ENCODE measurements around the gene SQOR. TPM values are rescaled to one million over a fixed set of nuclear protein-coding genes. Genes with fewer than 3 reads are reported as not detected.
A peak's percentile ranks its signal among the peaks of the same experiment; 100 is the strongest.

SQOR gene
- total RNA-seq, 1 experiment from 2014 or later = 76.1 TPM

DNA sequence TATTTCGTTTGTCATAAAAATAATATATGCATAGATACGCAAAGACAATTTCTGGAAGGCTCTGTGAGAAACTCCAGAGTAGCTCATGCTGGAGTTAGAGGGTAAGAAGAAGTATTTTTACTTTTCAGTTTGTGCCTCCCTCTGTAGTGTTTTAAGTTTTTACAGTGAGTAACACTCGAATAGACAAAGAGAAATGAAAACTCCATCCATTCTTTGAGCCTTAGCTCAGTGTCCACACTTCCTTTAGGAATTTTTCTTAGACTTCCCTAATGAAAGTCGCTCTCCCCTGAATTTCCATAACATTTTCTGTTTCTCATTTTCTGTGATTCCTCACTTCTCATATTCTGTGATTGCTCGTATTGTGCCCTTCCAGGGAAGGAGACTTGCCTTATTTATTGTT, 45.6 kb upstream of the SQOR start:
- no peak for DNase-seq
- Mint-ChIP-seq H3K27ac (ENCODE audit: unreplicated experiment) (no peak overlapping the region), H3K9me3 (ENCODE audit: low read depth, unreplicated experiment) (no peaks in the 10 kb centered on the region), H3K4me1 (ENCODE audit: low read depth, unreplicated experiment) (peaks cover 18% of the 10 kb centered on the region), H3K4me3 (ENCODE audit: low read depth, unreplicated experiment) (peak overlapping the region; percentile 31), H3K27me3 (ENCODE audit: unreplicated experiment) (no peaks in the 10 kb centered on the region), H3K36me3 (ENCODE audit: insufficient read depth, unreplicated experiment) (peaks cover 25% of the 10 kb centered on the region)
- TF ChIP-seq, protein P1, sequence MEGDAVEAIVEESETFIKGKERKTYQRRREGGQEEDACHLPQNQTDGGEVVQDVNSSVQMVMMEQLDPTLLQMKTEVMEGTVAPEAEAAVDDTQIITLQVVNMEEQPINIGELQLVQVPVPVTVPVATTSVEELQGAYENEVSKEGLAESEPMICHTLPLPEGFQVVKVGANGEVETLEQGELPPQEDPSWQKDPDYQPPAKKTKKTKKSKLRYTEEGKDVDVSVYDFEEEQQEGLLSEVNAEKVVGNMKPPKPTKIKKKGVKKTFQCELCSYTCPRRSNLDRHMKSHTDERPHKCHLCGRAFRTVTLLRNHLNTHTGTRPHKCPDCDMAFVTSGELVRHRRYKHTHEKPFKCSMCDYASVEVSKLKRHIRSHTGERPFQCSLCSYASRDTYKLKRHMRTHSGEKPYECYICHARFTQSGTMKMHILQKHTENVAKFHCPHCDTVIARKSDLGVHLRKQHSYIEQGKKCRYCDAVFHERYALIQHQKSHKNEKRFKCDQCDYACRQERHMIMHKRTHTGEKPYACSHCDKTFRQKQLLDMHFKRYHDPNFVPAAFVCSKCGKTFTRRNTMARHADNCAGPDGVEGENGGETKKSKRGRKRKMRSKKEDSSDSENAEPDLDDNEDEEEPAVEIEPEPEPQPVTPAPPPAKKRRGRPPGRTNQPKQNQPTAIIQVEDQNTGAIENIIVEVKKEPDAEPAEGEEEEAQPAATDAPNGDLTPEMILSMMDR (IDR thresholded peaks at IDR 0.05; ENCODE audit: unreplicated experiment) = no peak
- intact Hi-C loops (cut with micrococcal nuclease; ENCODE audit: unreplicated experiment) = loop anchor here (5.0 kb wide), 2 partner anchors 52 to 67 kb away; partner anchors contain the start of gene SLC30A4
- no TSS peak for BruUV-seq (replicated peaks)
- CTCF ChIA-PET = interaction anchor here (0.7 kb wide), 1 partner anchor 131 kb away, joined by 3 read pairs; no protein-coding TSS in a partner anchor

- BruUV-seq (replicated peaks) = no TSS peak
- H3K4me3 Mint-ChIP-seq (ENCODE audit: low read depth, unreplicated experiment) = no peak overlapping the region
- CTCF ChIA-PET = no interaction called here
- TF ChIP-seq, protein P1 (IDR thresholded peaks at IDR 0.05; ENCODE audit: unreplicated experiment) = no peak
- no peak for DNase-seq
- no peaks in the 10 kb centered on the region for H3K27me3 Mint-ChIP-seq (ENCODE audit: unreplicated experiment)
- H3K4me1 Mint-ChIP-seq (ENCODE audit: low read depth, unreplicated experiment) = peaks cover 5% of the 10 kb centered on the region
- H3K9me3 Mint-ChIP-seq (ENCODE audit: low read depth, unreplicated experiment) = no peaks in the 10 kb centered on the region
- intact Hi-C loops (cut with micrococcal nuclease; ENCODE audit: unreplicated experiment) = no loop called here
- H3K27ac Mint-ChIP-seq (ENCODE audit: unreplicated experiment) = no peak overlapping the region
- H3K36me3 Mint-ChIP-seq (ENCODE audit: insufficient read depth, unreplicated experiment) = no peaks in the 10 kb centered on the region
Measured at GRCh38 chr15:45594319-45594718, 40.5 kb upstream of the SQOR start.

GRCh38 chr15:45594835-45595530, 39.8 kb upstream of the SQOR start:
- no peaks in the 10 kb centered on the region for H3K4me1 Mint-ChIP-seq (ENCODE audit: low read depth, unreplicated experiment)
- H3K4me3 Mint-ChIP-seq (ENCODE audit: low read depth, unreplicated experiment) = no peak overlapping the region
- no peaks in the 10 kb centered on the region for H3K36me3 Mint-ChIP-seq (ENCODE audit: insufficient read depth, unreplicated experiment)
- no TSS peak for BruUV-seq (replicated peaks)
- CTCF ChIA-PET = no interaction called here
- no peaks in the 10 kb centered on the region for H3K9me3 Mint-ChIP-seq (ENCODE audit: low read depth, unreplicated experiment)
- TF ChIP-seq, protein P1 (IDR thresholded peaks at IDR 0.05; ENCODE audit: unreplicated experiment) = no peak
- intact Hi-C loops (cut with micrococcal nuclease; ENCODE audit: unreplicated experiment) = no loop called here
- H3K27ac Mint-ChIP-seq (ENCODE audit: unreplicated experiment) = no peak overlapping the region
- H3K27me3 Mint-ChIP-seq (ENCODE audit: unreplicated experiment) = no peaks in the 10 kb centered on the region
- no peak for DNase-seq

GRCh38 chr15:45603881-45604280, 30.9 kb upstream of the SQOR start:
- H3K9me3 Mint-ChIP-seq (ENCODE audit: low read depth, unreplicated experiment) = no peaks in the 10 kb centered on the region
- BruUV-seq (replicated peaks) = no TSS peak
- H3K4me3 Mint-ChIP-seq (ENCODE audit: low read depth, unreplicated experiment) = no peak overlapping the region
- H3K4me1 Mint-ChIP-seq (ENCODE audit: low read depth, unreplicated experiment) = no peaks in the 10 kb centered on the region
- TF ChIP-seq, protein P1 (IDR thresholded peaks at IDR 0.05; ENCODE audit: unreplicated experiment) = no peak
- DNase-seq = no peak
- H3K36me3 Mint-ChIP-seq (ENCODE audit: insufficient read depth, unreplicated experiment) = peaks cover 6% of the 10 kb centered on the region
- no peaks in the 10 kb centered on the region for H3K27me3 Mint-ChIP-seq (ENCODE audit: unreplicated experiment)
- intact Hi-C loops (cut with micrococcal nuclease; ENCODE audit: unreplicated experiment) = no loop called here
- CTCF ChIA-PET = no interaction called here
- H3K27ac Mint-ChIP-seq (ENCODE audit: unreplicated experiment) = no peak overlapping the region

Measured in Calu3 (cell line).